ENCODE data around the gene PTPRO.

DNA sequence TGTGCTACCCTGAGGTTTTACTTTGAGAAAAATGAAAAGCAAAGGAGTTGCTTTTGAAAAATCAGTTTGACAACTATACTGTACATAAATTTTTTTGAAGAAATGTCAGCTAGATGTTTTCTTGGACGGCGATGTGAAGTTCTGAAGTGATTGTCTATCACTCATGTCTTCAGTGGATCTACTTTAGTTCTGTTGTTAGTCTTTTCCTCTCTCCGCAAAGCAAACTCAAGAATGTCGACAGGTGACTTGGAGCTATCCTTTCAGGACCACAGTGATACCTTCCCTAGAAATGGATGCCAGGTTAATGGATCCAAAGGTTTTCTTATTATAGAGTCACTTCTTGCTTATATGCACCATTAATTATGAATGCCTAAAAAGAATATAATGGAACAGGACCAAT lies 1.2 kb downstream of the PTPRO start:
- TF ChIP-seq, protein P1, sequence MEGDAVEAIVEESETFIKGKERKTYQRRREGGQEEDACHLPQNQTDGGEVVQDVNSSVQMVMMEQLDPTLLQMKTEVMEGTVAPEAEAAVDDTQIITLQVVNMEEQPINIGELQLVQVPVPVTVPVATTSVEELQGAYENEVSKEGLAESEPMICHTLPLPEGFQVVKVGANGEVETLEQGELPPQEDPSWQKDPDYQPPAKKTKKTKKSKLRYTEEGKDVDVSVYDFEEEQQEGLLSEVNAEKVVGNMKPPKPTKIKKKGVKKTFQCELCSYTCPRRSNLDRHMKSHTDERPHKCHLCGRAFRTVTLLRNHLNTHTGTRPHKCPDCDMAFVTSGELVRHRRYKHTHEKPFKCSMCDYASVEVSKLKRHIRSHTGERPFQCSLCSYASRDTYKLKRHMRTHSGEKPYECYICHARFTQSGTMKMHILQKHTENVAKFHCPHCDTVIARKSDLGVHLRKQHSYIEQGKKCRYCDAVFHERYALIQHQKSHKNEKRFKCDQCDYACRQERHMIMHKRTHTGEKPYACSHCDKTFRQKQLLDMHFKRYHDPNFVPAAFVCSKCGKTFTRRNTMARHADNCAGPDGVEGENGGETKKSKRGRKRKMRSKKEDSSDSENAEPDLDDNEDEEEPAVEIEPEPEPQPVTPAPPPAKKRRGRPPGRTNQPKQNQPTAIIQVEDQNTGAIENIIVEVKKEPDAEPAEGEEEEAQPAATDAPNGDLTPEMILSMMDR (IDR thresholded peaks at IDR 0.05 in 4 of 5, conservative IDR thresholded peaks at IDR 0.05 in 1 of 5), result no peak
- no peak for TF ChIP-seq POLR2A (IDR thresholded peaks at IDR 0.05)

Data from gastrocnemius medialis (tissue), 4 donors.